ENCODE measurements around the gene NTRK2.
"Not testable (repeated sequence)": the region's sequence is repeated elsewhere in the genome, so short reads cannot be mapped to it uniquely, and the experiment has no call there.

Gene NTRK2

DNA sequence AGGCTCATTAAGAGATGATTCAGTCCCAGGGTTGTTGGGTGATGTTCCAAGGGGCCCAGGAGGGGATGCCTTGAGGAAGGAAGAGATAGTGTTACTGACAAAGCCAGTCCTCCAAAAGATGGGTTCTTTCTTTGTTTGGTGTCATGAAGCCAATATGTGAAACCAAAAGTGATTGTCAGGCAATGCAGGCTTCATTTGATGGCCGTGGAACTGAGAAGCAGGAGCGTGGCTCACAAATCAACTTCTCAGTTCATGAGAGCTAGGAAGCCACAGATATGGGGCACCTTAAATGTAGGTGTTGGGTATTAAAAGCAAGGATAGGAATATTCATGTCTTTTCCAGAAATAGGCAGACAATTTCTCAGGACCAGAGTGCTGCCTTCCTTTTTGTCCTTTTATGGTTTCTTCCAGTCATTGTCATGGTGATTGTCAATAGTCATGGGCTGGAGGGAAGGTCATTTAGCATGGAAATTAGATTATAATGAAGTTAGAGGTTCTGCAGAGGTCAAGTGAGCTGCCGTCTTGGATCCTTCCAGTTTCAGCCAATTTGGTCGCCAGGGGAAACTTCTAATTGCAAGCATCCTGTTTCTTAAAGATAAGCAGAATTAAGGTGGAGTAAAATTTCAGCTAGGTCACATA is 393.0 kb downstream of the NTRK2 start:
- peaks cover 3 to 8% of the 10 kb centered on the region in 2 donors for H3K27me3 Mint-ChIP-seq
- DNase-seq = no peak
- H3K4me3 Mint-ChIP-seq = no peak overlapping the region
- H3K36me3 Mint-ChIP-seq = no peaks in the 10 kb centered on the region
- H3K27ac Mint-ChIP-seq = no peak overlapping the region
- H3K4me1 Mint-ChIP-seq = no peaks in the 10 kb centered on the region
- no peaks in the 10 kb centered on the region for H3K9me3 Mint-ChIP-seq
- no peak for ATAC-seq (replicated peaks)

DNA sequence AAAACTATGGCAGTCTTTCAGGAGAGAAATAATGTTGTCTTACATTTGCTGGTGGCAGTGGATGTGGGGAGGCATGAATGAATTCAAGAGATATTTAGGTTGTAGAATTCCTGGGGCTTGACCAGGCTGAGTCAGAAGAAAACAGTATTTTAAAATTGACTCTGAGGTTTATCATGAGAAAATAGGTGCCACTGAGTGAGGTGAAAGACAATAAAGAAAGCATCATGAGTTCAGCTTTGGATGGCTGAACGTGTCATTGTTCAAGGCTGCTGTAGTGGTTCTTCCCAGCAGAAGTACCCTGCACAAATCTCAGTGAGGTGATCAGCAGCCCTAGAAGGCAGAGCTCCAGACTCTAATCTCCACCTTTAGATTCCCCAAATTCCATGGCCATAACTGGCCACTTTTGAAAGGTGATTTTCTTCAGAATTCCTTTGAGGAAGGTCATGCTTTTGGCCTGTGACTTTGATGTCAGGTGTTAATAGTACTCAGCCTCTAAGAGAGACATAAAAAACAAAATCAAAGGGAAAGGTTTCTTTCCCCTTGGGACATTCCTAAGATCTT is 395.4 kb downstream of the NTRK2 start:
- ATAC-seq (replicated peaks) (no peak), DNase-seq (no peak)
- peaks cover 2 to 10% of the 10 kb centered on the region in 2 donors for H3K9me3 Mint-ChIP-seq
- H3K27ac Mint-ChIP-seq = no peak overlapping the region
- H3K27me3 Mint-ChIP-seq = no peaks in the 10 kb centered on the region
- peaks cover 0 to 2% of the 10 kb centered on the region in 2 donors for H3K4me1 Mint-ChIP-seq
- H3K4me3 Mint-ChIP-seq = no peak overlapping the region
- no peaks in the 10 kb centered on the region for H3K36me3 Mint-ChIP-seq

DNA sequence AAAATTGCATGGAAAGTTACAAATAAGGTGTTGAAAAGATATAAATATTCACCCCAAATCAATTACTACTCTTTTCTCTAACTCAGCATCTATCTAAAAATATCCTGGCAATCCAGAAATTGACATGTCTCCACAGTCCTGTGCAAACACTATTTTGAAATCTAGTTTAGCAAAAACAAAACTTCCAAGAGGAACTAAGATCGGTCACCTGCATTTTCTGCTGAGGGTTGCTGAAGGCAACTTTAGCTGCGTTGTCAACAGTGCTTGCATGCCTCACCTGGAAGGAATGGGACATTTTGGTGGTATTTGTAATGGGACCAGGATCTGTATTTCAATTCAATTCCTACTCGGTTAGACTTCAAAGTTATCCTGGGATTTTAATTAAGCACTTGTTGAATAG is 398.3 kb downstream of the NTRK2 start:
- no peaks in the 10 kb centered on the region for H3K36me3 Mint-ChIP-seq
- no peak overlapping the region for H3K4me3 Mint-ChIP-seq
- ATAC-seq (replicated peaks) (no peak), DNase-seq (no peak)
- H3K4me1 Mint-ChIP-seq = peaks cover 0 to 2% of the 10 kb centered on the region in 2 donors
- H3K27me3 Mint-ChIP-seq = no peaks in the 10 kb centered on the region
- peaks cover 6 to 10% of the 10 kb centered on the region in 2 donors for H3K9me3 Mint-ChIP-seq
- H3K27ac Mint-ChIP-seq = no peak overlapping the region

DNA sequence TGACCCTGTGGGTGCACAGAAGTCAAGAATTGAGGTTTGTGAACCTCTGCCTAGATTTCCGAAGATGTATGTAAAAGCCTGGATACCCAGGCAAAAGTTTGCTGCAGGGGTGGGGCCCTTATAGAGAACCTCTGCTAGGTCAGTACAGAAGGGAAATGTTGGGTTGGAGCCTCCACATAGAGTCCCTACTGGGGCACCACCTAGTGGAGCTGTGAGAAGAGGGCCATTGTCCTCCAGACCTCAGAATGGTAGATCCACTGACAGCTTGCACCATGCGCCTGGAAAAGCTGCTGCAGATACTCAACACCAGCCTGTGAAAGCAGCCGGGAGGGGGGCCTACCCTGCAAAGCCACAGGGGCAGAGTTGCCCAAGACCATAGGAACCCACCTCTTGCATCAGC is 399.9 kb downstream of the NTRK2 start:
- ATAC-seq (replicated peaks); H3K9me3 Mint-ChIP-seq; DNase-seq; H3K27ac Mint-ChIP-seq; H3K4me3 Mint-ChIP-seq; H3K4me1 Mint-ChIP-seq; H3K36me3 Mint-ChIP-seq; H3K27me3 Mint-ChIP-seq: not testable (repeated sequence)
